Muscle layer of colon (tissue), 2 donors: ENCODE data around the gene PXDN.
"Not testable (repeated sequence)": the region's sequence is repeated elsewhere in the genome, so short reads cannot be mapped to it uniquely, and the experiment has no call there.

Experiments
- H3K27ac ChIP-seq: one replicate; pipeline ENCODE4 v1.7.0; 2013; ENCODE audit warnings: low read depth, mild to moderate bottlenecking, low read length, moderate library complexity
- H3K27me3 ChIP-seq, 2 donors: one replicate each; pipeline ENCODE4 v1.7.0; 2013; ENCODE audit warnings: low read length in 2 of 2, mild to moderate bottlenecking in 2 of 2; ENCODE audit not compliant: insufficient read depth in 2 of 2, control insufficient read depth in 1 of 2
- H3K36me3 ChIP-seq: one replicate; pipeline ENCODE4 v1.7.0; 2013; ENCODE audit warnings: mild to moderate bottlenecking, low read length; ENCODE audit not compliant: insufficient read depth
- H3K4me1 ChIP-seq: one replicate; pipeline ENCODE4 v1.7.0; 2013; ENCODE audit warnings: mild to moderate bottlenecking, low read length; ENCODE audit not compliant: insufficient read depth
- H3K4me3 ChIP-seq, 2 donors: one replicate each; pipeline ENCODE4 v1.7.0; 2013; ENCODE audit warnings: low read length in 2 of 2, low read depth in 1 of 2, mild to moderate bottlenecking in 1 of 2, moderate library complexity in 1 of 2
- H3K9ac ChIP-seq: one replicate; pipeline ENCODE4 v1.7.0; 2013; ENCODE audit warnings: low read length
- H3K9me3 ChIP-seq: one replicate; pipeline ENCODE4 v1.7.0; 2013; ENCODE audit warnings: mild to moderate bottlenecking, low read length
- donor health status: abdominal sarcoma.
- donor health status: Adenocarcinoma of cecum.

Gene PXDN

DNA sequence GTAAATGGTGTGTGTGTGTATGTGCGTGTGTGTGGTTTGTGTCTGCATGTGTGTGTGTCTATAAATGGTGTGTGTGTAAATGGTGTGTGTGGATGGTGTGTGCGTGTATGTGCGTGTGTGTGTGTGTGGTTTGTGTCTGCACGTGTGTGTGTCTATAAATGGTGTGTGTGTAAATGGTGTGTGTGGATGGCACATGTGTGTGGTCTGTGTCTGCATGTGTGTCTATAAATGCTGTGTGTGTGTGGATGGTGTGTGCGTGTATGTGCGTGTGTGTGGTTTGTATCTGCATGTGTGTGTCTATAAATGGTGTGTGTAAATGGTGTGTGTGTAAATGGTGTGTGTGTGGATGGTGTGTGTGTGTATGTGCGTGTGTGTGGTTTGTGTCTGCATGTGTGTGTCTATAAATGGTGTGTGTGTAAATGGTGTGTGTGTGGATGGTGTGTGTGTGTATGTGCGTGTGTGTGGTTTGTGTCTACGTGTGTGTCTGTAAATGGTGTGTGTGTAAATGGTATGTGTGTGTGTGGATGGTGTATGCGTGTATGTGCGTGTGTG, 64.8 kb downstream of the PXDN start:
- H3K4me3 ChIP-seq, H3K9me3 ChIP-seq, H3K9ac ChIP-seq, H3K27me3 ChIP-seq, H3K27ac ChIP-seq: not testable (repeated sequence)
- H3K36me3 ChIP-seq: peaks cover 57% of the 10 kb centered on the region
- peaks cover 26% of the 10 kb centered on the region for H3K4me1 ChIP-seq

DNA sequence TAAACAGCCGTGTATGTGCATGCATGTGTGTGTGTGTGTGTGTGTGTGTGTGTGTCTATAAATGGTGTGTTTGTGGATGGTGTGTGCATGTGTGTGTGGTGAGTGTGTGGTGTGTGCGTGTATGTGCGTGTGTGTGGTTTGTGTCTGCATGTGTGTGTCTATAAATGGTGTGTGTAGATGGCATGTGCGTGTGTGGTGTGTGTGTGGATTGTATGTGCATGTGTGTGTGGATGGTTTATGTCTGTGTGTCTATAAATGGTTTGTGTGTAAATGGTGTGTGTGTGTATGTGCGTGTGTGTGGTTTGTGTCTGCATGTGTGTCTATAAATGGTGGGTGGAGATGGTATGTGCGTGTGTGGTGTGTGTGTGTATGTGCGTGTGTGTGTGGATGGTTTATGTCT, 65.2 kb downstream of the PXDN start:
- Histone ChIP-seq H3K4me1 (peaks cover 26% of the 10 kb centered on the region), H3K36me3 (peaks cover 57% of the 10 kb centered on the region)
- H3K27ac ChIP-seq, H3K9me3 ChIP-seq, H3K4me3 ChIP-seq, H3K9ac ChIP-seq, H3K27me3 ChIP-seq: not testable (repeated sequence)

DNA sequence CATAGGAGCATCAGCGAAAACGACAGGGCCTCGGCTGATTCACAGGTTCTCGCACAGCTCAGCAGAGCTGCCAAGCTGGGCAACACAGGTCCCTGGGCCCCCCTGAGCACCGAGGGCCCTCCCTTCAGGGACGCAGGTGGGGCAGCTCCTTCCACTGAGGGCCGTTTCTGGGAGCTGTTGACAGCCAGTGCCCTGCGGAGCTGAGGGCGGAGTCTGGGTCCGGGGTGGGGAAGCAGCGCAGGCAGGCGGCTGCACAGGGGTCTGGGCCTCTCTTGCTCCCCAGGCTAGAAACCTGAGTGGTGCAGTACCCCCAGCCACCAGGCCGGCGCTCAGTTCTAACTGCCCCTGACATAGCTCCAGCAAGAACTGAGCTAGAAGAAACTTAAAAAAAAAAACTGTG, 65.7 kb downstream of the PXDN start:
- Histone ChIP-seq H3K4me3 (no peak overlapping the region), H3K36me3 (peaks cover 60% of the 10 kb centered on the region), H3K9ac (no peak overlapping the region), H3K9me3 (no peaks in the 10 kb centered on the region), H3K27ac (no peak overlapping the region), H3K4me1 (peaks cover 26% of the 10 kb centered on the region), H3K27me3 (no peaks in the 10 kb centered on the region)

DNA sequence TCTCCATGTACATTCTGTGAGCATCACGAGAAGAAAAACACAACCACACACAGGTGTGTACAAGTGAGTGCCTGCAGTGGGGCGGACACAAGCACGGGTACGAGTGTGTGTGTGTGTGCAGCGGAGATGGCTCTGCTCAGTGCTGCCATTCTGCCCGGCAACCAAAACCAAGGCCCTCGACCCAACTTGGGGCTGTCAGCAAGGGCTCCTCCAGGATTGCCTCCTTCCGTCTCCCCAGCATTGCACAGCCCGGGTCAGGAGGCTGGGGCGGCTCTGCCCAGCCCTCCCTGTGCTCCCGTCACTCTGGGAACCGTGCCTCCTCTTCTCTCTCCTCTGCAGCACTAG, 66.5 kb downstream of the PXDN start:
- no peak overlapping the region for H3K4me3 ChIP-seq
- no peaks in the 10 kb centered on the region for H3K27me3 ChIP-seq
- no peak overlapping the region for H3K27ac ChIP-seq
- H3K9ac ChIP-seq: peak overlapping the region; percentile 9
- peaks cover 26% of the 10 kb centered on the region for H3K4me1 ChIP-seq
- peaks cover 68% of the 10 kb centered on the region for H3K36me3 ChIP-seq
- no peaks in the 10 kb centered on the region for H3K9me3 ChIP-seq

DNA sequence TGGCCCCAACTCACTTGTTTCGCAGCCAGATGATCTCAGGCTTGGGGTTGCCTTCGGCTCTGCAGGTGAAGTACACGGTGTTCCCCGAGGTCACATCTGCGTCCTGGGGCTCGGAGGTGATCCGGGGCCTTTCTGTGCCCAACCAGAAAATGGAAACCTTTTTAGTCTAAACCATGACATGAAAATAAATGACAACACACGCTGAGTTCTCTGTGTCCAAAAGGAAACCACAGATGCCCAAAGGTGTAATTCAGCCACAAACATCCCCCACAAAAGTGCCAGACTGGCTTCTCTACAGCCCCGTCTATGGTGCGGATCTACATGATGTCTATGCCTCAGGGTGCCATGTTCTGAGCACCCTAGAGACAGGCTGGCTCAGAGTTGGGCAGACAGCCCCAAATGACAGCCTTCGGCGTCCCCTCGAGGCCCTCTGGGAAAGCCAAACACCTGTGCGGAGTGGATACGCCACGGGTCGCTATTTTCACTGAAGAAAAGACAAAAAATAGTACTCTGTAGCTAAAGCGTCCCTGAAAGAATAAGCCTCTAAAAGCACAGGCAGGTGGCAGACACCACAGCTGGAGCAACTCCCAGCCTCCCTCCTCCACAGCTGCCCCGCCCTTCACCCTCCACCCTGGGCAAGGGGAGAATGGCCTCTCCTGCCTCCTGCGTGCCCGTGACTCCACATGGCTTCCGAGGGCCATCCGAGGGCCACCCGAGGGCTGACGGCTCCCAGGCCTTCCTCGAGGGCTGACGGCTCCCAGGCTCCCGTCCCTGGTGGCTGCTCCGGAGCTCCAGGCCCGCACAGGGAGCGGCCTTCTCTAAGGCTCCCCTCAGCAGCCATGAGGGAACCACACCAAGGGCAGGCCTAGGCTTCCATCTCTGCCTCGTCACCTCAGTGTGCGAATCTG, 67.1 kb downstream of the PXDN start:
- Histone ChIP-seq H3K27ac (peak overlapping the region; percentile 29), H3K4me3 (no peak overlapping the region), H3K36me3 (peaks cover 74% of the 10 kb centered on the region), H3K9ac (peak overlapping the region; percentile 17), H3K9me3 (no peaks in the 10 kb centered on the region), H3K4me1 (peaks cover 26% of the 10 kb centered on the region), H3K27me3 (no peaks in the 10 kb centered on the region)

DNA sequence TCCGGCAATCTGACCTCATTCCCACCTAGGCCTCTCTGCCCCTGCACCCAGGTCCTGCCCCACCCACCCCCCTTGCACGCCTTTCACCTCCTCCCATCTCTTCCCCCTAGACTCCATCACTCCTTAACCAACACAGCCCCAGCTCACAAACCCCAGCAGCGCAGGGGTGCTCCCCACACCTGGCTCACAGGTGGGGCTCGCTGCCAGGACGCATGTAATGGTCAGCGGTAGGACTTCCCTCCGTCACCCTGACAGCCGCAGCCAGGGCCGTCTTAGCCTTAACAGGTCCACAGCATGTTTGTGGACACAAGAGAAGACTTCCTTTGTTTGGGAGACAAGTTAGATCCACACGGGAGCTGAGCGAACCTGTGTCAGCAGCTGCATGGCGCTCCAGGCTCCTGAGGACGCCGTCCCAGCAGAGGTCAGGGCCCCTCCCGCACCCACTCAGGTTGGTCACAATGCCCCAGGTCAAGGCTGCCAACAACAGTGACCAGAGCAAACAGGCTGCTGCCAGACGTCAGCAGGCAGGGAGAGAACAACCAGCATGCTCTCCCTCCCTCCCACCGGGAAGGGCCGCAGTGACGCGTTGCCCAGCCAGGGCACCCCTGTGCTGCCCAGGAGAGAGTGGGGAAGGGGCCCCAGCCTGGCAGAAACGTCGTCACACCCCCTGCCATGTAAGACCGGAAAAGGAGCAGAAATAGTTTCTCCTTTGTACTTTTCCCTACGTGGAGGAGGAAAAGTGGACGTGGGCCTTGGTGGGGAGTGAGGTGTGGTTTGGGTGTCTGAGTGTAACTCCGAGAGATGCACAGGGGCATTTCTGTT, 68.0 kb downstream of the PXDN start:
- Histone ChIP-seq H3K27ac (peak overlapping the region; percentile 29), H3K4me1 (peaks cover 26% of the 10 kb centered on the region), H3K36me3 (peaks cover 83% of the 10 kb centered on the region), H3K9ac (peak overlapping the region; percentile 50), H3K9me3 (no peaks in the 10 kb centered on the region), H3K27me3 (no peaks in the 10 kb centered on the region), H3K4me3 (no peak overlapping the region)

DNA sequence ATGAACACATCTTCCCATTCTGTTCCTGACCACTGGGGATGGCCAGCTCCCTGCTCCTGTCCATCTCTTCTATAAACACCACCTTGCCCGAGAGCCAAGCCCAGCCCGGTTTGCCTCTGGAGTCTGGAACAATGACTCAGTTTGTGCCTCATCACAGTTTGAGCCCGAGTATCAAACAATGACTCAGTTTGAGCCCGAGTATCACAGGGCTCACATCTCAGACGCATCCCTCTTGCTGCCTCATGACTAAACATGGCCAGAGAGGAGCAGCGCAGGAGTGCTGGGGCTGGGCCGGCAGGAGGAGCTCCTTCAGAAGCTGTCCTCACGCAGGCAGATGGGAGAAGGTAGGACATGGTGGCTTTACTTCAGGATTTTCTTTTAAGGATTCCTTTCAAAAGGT, 68.7 kb downstream of the PXDN start:
- Histone ChIP-seq H3K4me1 (peaks cover 26% of the 10 kb centered on the region), H3K4me3 (no peak overlapping the region), H3K9me3 (no peaks in the 10 kb centered on the region), H3K27me3 (no peaks in the 10 kb centered on the region), H3K9ac (peak overlapping the region; percentile 50), H3K27ac (peak overlapping the region; percentile 29), H3K36me3 (peaks cover 78% of the 10 kb centered on the region)

DNA sequence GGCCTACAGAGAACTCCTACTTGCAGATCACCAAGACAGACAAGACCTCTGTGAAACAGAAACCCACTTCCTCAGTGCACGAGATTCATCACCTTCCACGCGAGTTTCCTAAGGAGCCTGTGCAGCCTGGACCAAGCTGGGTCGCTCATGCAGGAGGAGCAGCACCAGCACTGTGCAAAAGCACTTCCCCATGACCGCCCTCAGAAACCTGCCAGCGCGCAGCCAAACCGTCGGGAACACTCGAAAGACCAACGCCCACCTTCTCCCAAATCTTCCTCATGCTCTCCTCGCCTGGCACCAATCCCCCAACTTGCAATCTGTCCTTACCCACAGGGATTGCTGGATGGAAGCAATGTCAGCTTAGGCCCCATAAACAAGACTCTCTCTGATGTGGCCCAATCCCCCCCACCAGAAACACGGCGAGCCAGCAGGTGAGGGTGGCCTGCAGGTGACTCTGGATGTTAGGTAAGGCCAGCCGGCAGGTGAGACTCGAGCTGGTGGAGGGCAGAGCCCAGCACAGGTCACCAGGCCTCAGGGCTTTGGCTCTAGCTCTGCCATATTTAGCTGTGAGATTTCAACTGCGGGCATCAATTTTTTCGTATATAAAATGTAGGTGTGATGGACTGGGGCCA, 69.4 kb downstream of the PXDN start:
- Histone ChIP-seq H3K9ac (no peak overlapping the region), H3K36me3 (peaks cover 73% of the 10 kb centered on the region), H3K27me3 (no peaks in the 10 kb centered on the region), H3K4me3 (no peak overlapping the region), H3K4me1 (peaks cover 26% of the 10 kb centered on the region), H3K27ac (peak overlapping the region; percentile 29), H3K9me3 (no peaks in the 10 kb centered on the region)

DNA sequence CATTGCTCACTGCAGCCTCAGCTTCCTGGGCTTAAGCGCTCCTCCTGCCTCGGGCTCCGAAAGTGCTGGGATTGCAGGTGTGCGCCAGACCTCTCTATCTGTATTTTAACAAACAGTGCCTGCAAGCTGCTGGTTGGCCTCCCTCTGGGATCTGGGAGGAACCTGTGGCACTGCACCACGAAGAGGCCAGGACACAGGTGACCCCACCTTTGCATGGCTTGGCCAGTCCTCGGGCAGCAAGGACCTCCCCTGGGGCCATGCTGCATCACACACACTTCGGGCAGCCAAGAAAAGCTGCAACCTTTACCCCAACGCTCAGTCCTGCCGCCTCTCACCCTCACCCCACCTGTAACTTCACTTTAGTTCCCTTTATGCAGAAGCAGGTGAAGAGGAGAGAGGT, 70.0 kb downstream of the PXDN start:
- Histone ChIP-seq H3K4me3 (no peak overlapping the region), H3K4me1 (peaks cover 26% of the 10 kb centered on the region), H3K27me3 (no peaks in the 10 kb centered on the region), H3K36me3 (peaks cover 68% of the 10 kb centered on the region), H3K27ac (no peak overlapping the region), H3K9me3 (no peaks in the 10 kb centered on the region), H3K9ac (no peak overlapping the region)

DNA sequence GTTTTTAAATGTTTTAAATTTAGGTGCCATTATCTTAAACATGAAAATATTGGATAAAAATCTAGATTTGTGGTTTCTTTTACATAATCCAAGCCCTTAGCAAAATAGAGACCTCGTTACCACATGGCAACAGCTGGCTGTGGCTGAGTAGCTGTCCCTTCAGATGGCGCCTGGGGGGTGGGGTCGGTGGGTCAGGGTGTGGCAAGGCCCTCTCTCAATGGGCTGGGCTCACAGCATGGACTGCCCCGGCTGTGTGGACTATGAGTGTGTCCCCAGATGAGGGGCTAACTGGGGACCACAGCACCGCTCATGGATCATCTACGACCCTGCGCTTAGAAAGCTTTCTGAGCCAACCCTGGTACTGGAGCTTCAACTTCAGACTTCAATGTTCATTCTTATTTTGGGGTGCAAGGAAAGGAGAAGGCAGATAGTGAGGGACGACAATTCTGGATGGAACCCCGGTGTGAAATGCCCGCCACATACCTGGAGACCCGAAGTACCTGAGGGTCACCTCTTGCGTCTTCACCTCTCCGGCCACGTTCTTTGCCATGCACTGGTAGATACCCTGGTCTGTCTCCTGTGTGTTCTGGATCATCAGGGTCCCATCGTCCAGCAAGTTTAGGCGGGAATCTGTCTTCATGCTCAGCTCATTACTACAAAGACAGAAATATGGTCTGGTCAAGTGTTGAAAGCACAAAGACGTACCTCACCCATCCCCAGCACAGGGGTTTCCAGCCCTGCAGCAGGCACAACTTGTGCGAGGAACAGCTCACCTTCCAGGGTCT, 71.0 kb downstream of the PXDN start:
- Histone ChIP-seq H3K4me3 (no peak overlapping the region), H3K9ac (no peak overlapping the region), H3K27ac (no peak overlapping the region), H3K4me1 (peaks cover 26% of the 10 kb centered on the region), H3K27me3 (no peaks in the 10 kb centered on the region), H3K9me3 (no peaks in the 10 kb centered on the region), H3K36me3 (peaks cover 59% of the 10 kb centered on the region)
